OCI-LY7 (cell line): ENCODE measurements around the gene BAZ1A. TPM values are rescaled to one million over a fixed set of nuclear protein-coding genes. Genes with fewer than 3 reads are reported as not detected.

Experiments used
- BruUV-seq: library from RNA; stranded (reverse); fragments of 400-500 nt; replicated peaks from 2 replicates; lab custom pipeline; 2021; lab: Mats Ljungman, UMichigan
- CTCF ChIA-PET: fragments of 300-600 bp; sonication (Branson Sonifier 250); formaldehyde crosslinking; loops from one replicate; lab custom pipeline; 2022; ENCODE audit warnings: antibody characterized with exemption; ENCODE audit not compliant: unreplicated experiment; lab: Charles Lee
- POLR2A ChIA-PET: fragments of 300-600 bp; sonication (Branson Sonifier 250); formaldehyde crosslinking; loops from one replicate; lab custom pipeline; 2022; ENCODE audit warnings: antibody characterized with exemption; lab: Charles Lee
- DNase-seq: peaks from one replicate; pipeline ENCODE4 v3.0.0-alpha.2; 2015; ENCODE audit warnings: low spot score
- H2AFZ ChIP-seq: fragments of 200-600 bp; sonication (generic), shearing (Covaris generic); 2 replicates; pipeline ENCODE4 v1.6.1; 2014; ENCODE audit warnings: mild to moderate bottlenecking, antibody characterized with exemption, low read length, moderate library complexity
- H3K27ac ChIP-seq: fragments of 200-600 bp; sonication (generic); 2 replicates; pipeline ENCODE4 v1.5.1; 2014; ENCODE audit warnings: mixed run types, low read depth, mild to moderate bottlenecking, moderate library complexity, low read length, inconsistent platforms; ENCODE audit not compliant: poor library complexity, severe bottlenecking
- H3K36me3 ChIP-seq: fragments of 200-600 bp; sonication (generic); 2 replicates; pipeline ENCODE4 v1.6.1; 2014; ENCODE audit warnings: mild to moderate bottlenecking, antibody characterized with exemption, low read length, moderate library complexity, mixed read lengths; ENCODE audit not compliant: insufficient read depth
- H3K4me1 ChIP-seq: fragments of 200-600 bp; sonication (generic); 2 replicates; pipeline ENCODE4 v1.5.1; 2014; ENCODE audit warnings: mild to moderate bottlenecking, low read length; ENCODE audit not compliant: insufficient read depth, poor library complexity, severe bottlenecking
- H3K4me2 ChIP-seq: fragments of 200-600 bp; sonication (generic); 2 replicates; pipeline ENCODE4 v1.6.1; 2014; ENCODE audit warnings: mild to moderate bottlenecking, low read length
- H3K4me3 ChIP-seq: fragments of 200-600 bp; sonication (generic); 2 replicates; pipeline ENCODE4 v1.5.1; 2014; ENCODE audit warnings: mild to moderate bottlenecking, low read depth, low read length; ENCODE audit not compliant: poor library complexity, severe bottlenecking
- H3K79me2 ChIP-seq: fragments of 200-600 bp; sonication (generic); 2 replicates; pipeline ENCODE4 v1.6.1; 2016; ENCODE audit warnings: low read depth, mild to moderate bottlenecking, low read length, moderate library complexity, mixed read lengths; ENCODE audit not compliant: insufficient read depth
- H3K9me2 ChIP-seq: fragments of 200-600 bp; sonication (generic); 2 replicates; pipeline ENCODE4 v1.6.1; 2016; ENCODE audit warnings: mild to moderate bottlenecking, low read length, mixed read lengths; ENCODE audit not compliant: insufficient read depth
- H3K9me3 ChIP-seq: fragments of 200-600 bp; sonication (generic); 2 replicates; pipeline ENCODE4 v1.6.1; 2014; ENCODE audit warnings: mild to moderate bottlenecking, mixed run types, low read length, mixed read lengths
- H4K20me1 ChIP-seq: fragments of 200-600 bp; sonication (generic); 2 replicates; pipeline ENCODE4 v1.6.1; 2014; ENCODE audit warnings: mild to moderate bottlenecking, antibody characterized with exemption, low read length, moderate library complexity, mixed read lengths; ENCODE audit not compliant: insufficient read depth
- CTCF ChIP-seq: fragments of 200-600 bp; sonication (generic); conservative IDR thresholded peaks from 2 replicates; pipeline ENCODE4 v1.5.1; 2014; ENCODE audit warnings: mild to moderate bottlenecking, antibody characterized with exemption, low read length, moderate library complexity, mixed read lengths
- EZH2phosphoT487 ChIP-seq: fragments of 200-600 bp; sonication (generic); IDR thresholded peaks from 2 replicates; pipeline ENCODE4 v1.6.1; 2018; ENCODE audit warnings: low read depth, borderline replicate concordance, mild to moderate bottlenecking, mixed run types, antibody characterized with exemption, low read length, moderate library complexity, mixed read lengths
- intact Hi-C: fragments of 100-400 bp; cut with micrococcal nuclease; formaldehyde crosslinking; loops from one replicate; pipeline ENCODE4 v1.10.0; 2022; ENCODE audit not compliant: unreplicated experiment
- total RNA-seq, 2 experiments: library from RNA; depleted of rRNA in 1 of 2; stranded (reverse); fragments of >200 nt in 1 of 2; shearing (Covaris generic) in 1 of 2; gene quantifications; 2 replicates each; pipeline ENCODE4 v1.2.3, GENCODE V29; 2014 to 2022

Gene BAZ1A
- total RNA-seq, 2 experiments from 2014 or later: 42.2 to 58.6 TPM

GRCh38 chr14:34766060-34766459 lies 109.1 kb downstream of the BAZ1A start:
- peaks cover 99% of the 10 kb centered on the region for H3K36me3 ChIP-seq
- ChIA-PET CTCF (interaction anchor here (0.5 to 1.0 kb wide), 2 partner anchors 19 to 519 kb away, joined by 3 read pairs; no protein-coding TSS in a partner anchor), POLR2A (interaction anchor here (0.5 to 1.4 kb wide), 3 partner anchors 13 to 139 kb away, joined by 3 to 10 read pairs (median 3); no protein-coding TSS in a partner anchor)
- H3K9me3 ChIP-seq: no peaks in the 10 kb centered on the region
- no TSS peak for BruUV-seq
- H3K9me2 ChIP-seq: no peaks in the 10 kb centered on the region
- H3K4me3 ChIP-seq: no peak overlapping the region
- H3K27ac ChIP-seq: no peak overlapping the region
- H3K4me2 ChIP-seq: no peak overlapping the region
- DNase-seq: no peak
- no peak overlapping the region for H2AFZ ChIP-seq
- intact Hi-C loops: loop anchor here (10.0 kb wide), 1 partner anchor 201 kb away; no protein-coding TSS in a partner anchor
- no peaks in the 10 kb centered on the region for H4K20me1 ChIP-seq
- H3K4me1 ChIP-seq: no peaks in the 10 kb centered on the region
- H3K79me2 ChIP-seq: no peaks in the 10 kb centered on the region
- TF ChIP-seq CTCF (peak; percentile 67), EZH2phosphoT487 (no peak)

- POLR2A ChIA-PET: no interaction called here
- no TSS peak for BruUV-seq
Measured at GRCh38 chr14:34755215-34755614, 119.9 kb downstream of the BAZ1A start.

More at GRCh38 chr14:34755215-34755614, 119.9 kb downstream of the BAZ1A start:
- no peak for TF ChIP-seq CTCF
- no peak for TF ChIP-seq EZH2phosphoT487
- Histone ChIP-seq H3K9me2 (no peaks in the 10 kb centered on the region), H4K20me1 (no peaks in the 10 kb centered on the region), H3K4me2 (no peak overlapping the region), H3K27ac (no peak overlapping the region), H3K36me3 (peaks cover 78% of the 10 kb centered on the region), H3K4me1 (no peaks in the 10 kb centered on the region), H2AFZ (no peak overlapping the region), H3K4me3 (no peak overlapping the region), H3K79me2 (no peaks in the 10 kb centered on the region), H3K9me3 (no peaks in the 10 kb centered on the region)
- DNase-seq: no peak
- intact Hi-C loops: no loop called here
- CTCF ChIA-PET: no interaction called here
